GM21381 (cell line): ENCODE results near the gene ABCF1.

ENCODE experiments used
- ATAC-seq: cut with Tn5 transposase; IDR thresholded peaks from one replicate; pipeline ENCODE4 v1.9.1; 2021; ENCODE audit warnings: mild to moderate bottlenecking, moderate library complexity; ENCODE audit not compliant: unreplicated experiment

The ABCF1 gene

DNA sequence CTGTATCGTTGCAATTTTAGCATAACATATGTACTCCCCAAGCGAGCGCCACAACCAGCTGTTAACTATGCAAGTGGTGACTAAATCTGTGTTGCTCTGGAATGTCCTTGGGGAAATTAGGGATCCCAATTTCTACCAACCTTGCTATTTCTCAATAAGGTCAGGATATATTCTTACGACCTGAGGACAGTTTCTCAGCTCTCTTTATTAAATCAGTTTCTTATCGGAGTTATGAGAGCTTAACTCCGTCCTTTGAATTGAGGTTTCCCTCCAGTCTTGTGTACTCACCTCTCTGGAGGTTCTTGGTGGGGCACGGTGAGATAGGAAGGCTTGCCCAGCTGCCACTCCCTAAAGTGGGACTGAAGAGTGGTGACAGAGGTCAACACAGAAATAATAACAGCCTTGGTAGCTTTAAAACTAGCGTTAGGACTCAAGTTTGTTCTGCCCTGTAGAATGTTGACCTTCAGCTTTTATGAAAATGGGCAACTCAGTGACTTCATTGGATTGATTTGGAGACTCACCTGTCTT is 47.1 kb downstream of the ABCF1 start:
- no peak for ATAC-seq

GRCh38 chr6:30619561-30619960 is 48.3 kb downstream of the ABCF1 start:
- ATAC-seq, result no peak

GRCh38 chr6:30625511-30625910 is 54.3 kb downstream of the ABCF1 start:
- no peak for ATAC-seq

DNA sequence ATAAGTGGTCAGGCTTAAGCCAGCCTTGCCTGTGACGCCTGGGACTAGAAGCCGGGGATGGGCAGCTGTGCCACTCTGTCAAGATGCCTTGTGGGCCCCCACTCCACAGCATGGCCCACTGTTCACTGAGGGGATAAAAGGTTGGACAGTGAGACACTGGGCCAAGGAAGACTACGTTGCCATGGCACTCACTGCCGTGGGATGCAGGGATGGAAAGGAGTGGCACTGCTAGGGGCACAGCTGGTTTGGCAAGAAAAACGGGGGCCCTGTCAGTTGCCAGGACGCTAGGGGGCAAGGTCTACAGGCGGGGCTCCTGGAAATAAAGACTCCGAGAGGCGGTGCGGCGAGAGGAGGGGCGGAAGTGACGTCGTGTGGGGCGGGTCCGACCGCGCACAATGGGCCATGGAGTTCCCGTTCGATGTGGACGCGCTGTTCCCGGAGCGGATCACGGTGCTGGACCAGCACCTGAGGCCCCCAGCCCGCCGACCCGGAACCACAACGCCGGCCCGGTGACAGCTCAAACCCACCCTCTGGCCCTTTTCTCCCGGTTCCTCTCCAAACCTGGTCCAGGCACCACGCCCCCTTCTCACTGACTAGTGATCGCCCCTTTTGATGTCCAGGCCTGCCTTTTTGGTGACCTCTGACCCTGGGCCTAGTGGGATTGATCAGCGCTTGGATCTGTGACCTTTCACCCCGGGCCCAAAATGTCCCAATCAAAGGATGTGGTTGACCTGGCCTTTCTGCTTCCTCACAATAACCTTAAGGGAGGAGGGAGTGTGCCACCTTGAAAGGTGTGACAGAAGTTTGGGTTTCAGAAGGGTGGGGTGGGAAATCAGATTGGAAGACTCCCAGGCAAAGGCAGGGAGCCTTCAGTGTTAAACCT is 55.5 kb downstream of the ABCF1 start, which contains the start of gene ATAT1:
Gene ATAT1, plus strand, starts transcription at position 391 of the 883 bp plus-strand sequence.
- peak; percentile 81 for ATAC-seq

GRCh38 chr6:30635834-30636233 is 64.6 kb downstream of the ABCF1 start:
- ATAC-seq, result no peak

- no peak for ATAC-seq
Observed at GRCh38 chr6:30640481-30640880, 69.2 kb downstream of the ABCF1 start.

DNA sequence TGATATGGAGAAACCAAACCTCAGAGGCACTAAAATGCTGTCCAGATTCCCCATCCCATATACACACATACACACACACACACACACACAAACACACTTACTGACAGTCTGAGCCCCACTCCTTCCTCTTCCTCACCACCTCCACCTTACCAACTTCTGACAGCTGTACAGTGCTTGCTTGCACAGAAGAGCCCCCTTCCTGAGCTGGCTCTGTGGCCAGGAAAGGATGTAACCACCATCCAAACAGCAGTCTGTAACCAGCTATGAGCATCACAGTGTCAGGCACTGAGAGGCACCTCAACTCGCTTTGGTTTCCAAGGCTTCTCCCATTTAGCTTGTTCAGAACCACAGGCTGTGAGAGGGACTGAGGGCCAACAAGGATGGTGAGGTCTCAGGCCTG is 69.8 kb downstream of the ABCF1 start:
- no peak for ATAC-seq
